ENCODE results near the gene DBET. TPM values are rescaled to one million over a fixed set of nuclear protein-coding genes. Genes with fewer than 3 reads are reported as not detected.
"Not testable (repeated sequence)": the region's sequence is repeated elsewhere in the genome, so short reads cannot be mapped to it uniquely, and the experiment has no call there.

Gene DBET
- total RNA-seq, 4 donors from 2014 or later, result not detected

DNA sequence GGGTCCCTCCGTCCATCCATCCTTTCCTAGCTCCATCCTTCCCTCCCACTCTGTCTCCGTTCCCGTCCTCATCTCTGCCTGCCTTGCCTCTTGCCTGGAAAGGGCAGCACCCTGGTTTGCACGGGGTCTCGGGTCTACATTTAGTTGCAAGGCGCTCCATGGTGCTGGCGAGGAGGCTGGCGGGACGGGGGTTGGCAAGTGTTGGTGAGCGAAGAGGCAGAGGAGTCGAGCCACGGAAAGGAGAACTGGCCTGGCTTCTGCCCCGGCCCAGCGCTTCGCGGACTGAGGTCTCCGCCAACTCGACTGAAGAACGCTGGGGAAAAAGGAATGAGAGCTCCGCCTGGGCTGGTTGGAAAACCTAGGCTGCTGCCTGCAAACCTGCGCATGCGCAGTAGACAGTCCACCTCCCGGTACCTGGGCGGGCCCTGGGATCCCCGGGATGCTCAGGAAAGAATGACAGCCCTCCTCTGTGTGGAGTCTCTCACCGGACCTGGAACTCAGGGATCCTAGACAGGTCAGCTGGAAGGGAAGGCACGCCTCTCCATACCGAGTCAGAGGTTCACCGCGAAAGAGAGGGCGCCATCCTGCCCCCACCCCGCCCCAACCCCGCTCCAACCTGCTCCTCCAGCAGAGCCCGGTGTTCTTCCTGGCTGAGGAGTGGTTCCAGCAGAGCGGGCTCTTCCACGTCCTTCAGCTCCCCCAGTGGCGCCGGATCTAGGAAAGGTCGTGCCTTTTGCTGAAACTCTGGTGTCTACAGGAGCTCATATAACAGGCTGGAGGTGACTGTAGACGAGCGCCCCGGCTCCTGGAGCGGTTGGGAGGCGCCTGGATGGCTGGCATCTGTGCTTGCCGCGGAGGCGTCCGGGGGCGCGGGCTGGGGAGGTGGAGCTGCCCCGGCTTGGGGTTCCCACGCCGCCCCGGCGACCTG lies 43.2 kb upstream of the DBET start:
- Histone ChIP-seq H3K27me3 (peaks cover 0 to 62% of the 10 kb centered on the region in 2 donors), H3K27ac (no peak overlapping the region), H3K4me1 (peaks cover 0 to 49% (median 6%) of the 10 kb centered on the region in 4 donors), H3K4me3 (peak overlapping the region in 1 of 4 donors; percentile 40), H3K36me3 (no peaks in the 10 kb centered on the region), H3K9me3 (no peaks in the 10 kb centered on the region)
- TF ChIP-seq POLR2A (IDR thresholded peaks at IDR 0.05), result no peak
- DNase-seq (ENCODE audit: low spot score in 2 of 2), result no peak
- 6% methylated on average over 37 to 43 of the region's 55 CpGs for WGBS, 2 donors

DNA sequence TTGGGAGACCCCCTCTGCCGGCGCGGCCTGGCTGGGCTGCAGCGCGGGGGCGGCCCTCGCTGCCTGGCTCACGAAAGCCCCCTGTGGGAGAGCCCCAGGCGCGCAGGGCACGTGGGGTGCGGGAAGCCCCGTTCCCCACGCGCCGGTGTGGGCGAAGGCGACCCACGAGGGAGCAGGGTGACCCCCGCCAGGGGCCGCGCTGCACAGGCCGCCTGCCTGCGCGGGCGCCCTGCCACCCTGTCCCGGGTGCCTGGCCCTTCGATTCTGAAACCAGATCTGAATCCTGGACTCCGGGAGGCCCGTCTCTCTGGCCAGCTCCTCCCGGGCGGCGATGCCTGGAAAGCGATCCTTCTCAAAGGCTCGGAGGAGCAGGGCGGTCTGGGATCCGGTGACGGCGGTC lies 42.3 kb upstream of the DBET start:
- not testable (repeated sequence) for H3K9me3 ChIP-seq; H3K27ac ChIP-seq; DNase-seq (ENCODE audit: low spot score in 2 of 2); H3K36me3 ChIP-seq
- peaks cover 0 to 47% (median 6%) of the 10 kb centered on the region in 4 donors for H3K4me1 ChIP-seq
- WGBS, 2 donors, result 42 to 54% methylated on average over 11 to 24 of the region's 39 CpGs
- peaks cover 0 to 53% of the 10 kb centered on the region in 2 donors for H3K27me3 ChIP-seq
- H3K4me3 ChIP-seq, result peak overlapping the region in 1 of 4 donors; percentile 40

DNA sequence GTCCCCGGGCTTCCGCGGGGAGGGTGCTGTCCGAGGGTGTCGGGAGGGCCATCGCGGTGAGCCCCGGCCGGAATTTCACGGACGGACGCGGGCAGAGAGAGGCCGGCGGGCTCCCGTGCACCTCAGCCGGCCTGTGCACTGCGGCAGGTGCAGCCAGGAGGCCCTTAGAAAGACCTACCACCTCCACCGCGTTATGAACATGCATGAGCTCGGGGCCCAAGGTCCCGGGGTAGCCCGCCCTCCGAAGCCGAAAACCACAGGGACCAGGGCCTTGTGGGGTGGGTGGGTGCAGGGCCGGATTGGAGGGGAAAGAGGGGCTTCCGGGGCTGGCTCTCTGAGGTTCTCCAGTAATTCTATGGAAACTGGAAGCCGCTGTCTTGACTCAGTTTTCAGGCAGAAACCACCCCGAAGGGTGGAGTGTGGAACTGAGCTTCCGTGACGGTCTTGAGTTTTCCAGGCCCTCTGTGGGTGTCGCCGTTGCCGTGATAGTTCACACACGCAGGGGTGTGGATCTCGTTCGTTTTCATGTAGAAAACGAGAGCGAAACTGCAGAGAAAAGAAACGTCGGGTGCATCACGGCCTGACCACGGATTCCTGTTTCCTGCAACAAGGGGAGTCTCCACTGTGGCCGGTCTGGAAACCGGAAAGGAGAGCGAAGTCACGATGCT lies 41.6 kb upstream of the DBET start:
- H3K36me3 ChIP-seq; DNase-seq (ENCODE audit: low spot score in 2 of 2); H3K9me3 ChIP-seq; H3K27ac ChIP-seq: not testable (repeated sequence)
- Histone ChIP-seq H3K4me1 (peaks cover 0 to 39% (median 6%) of the 10 kb centered on the region in 4 donors), H3K27me3 (peaks cover 0 to 45% of the 10 kb centered on the region in 2 donors), H3K4me3 (peak overlapping the region in 2 of 4 donors; percentile 5 to 44)
- 29 to 40% methylated on average over 24 to 33 of the region's 47 CpGs for WGBS, 2 donors

DNA sequence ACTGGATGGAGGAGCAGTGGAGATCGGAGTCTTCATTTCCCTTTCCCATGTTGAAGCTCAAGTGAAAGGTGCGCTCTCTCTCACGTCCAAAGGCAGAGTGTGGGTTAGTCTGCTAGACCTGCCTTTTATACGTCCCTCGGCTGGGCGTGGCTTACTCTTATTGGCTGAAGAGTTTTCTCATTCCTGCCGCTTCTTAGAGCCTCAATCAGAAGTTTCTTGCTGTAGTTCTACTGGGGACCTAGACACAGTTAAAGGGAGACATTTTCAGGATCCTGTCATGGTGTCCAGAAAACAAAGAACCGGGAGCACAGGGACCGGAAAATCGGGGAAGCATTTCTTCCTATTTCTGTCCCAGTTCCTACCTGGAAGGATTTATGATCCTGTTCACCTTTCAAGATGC lies 37.1 kb upstream of the DBET start, which contains the start of gene FRG2:
Gene FRG2, minus strand, starts transcription at position 101 of the 400 bp plus-strand sequence. Its CDS starts 52 bp downstream, at position 49.
- H3K27ac ChIP-seq; DNase-seq (ENCODE audit: low spot score in 2 of 2); H3K27me3 ChIP-seq; H3K9me3 ChIP-seq; H3K4me3 ChIP-seq; H3K4me1 ChIP-seq; H3K36me3 ChIP-seq: not testable (repeated sequence)
- no CpG with 5 or more reads among the region's 10 CpGs for WGBS, 2 donors

DNA sequence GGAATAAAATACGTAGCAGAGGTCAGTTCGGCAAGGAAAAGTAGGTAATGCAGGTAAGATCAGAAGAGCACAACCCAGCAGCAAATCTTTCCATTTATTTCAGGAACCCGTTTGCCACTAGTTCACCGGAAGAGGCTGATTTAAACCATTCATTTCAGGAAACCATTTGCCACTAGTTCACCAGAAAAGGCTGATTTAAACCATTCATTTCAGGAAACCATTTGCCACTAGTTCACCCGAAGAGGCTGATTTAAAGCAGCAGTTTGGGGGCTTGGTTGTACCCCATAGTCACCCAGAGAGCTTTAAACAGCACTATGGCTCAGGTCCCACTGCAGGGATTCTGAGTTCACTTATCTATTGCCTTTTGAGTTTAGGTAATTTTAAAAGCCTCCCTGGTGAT lies 33.0 kb upstream of the DBET start:
- DNase-seq (ENCODE audit: low spot score in 2 of 2); H3K4me3 ChIP-seq; H3K36me3 ChIP-seq; H3K27ac ChIP-seq; H3K9me3 ChIP-seq; H3K4me1 ChIP-seq: not testable (repeated sequence)
- peaks cover 0 to 23% of the 10 kb centered on the region in 2 donors for H3K27me3 ChIP-seq
- 51 to 57% methylated on average over 3 of the region's 5 CpGs for WGBS, 2 donors

DNA sequence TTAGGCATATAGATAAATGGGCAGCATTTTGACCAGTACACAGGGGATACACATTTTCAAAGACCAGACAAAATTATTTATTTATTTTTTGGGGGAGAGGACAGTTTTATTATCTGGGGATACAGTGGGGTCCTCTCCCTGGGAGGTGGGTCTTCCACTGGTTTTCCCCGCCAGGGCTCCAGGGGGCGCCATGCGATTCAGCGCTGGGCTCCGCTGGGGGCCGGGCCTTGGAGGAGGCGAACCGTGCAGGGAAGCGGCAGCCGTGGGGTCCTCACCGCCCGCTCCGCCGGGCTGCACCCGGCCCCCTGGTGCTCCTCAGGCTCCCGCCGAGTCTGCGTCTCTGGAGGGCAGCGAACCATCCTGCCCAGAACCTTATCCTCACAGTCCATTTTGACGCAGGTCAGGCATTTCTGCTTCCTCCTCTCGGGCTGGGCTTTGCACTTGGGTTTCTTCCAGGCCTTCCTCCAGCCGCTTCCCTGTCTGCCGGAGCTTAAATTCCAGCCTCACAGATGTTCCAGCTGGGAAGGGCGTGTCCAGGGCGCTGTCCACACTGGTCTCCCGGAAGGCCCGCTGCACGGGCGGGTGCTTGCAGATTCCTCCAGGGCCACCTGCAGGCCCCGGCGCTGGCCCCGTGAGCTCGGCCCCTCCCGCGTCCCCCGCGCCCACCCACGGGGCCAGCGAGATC lies 26.5 kb upstream of the DBET start:
- WGBS, 2 donors, result 4 to 17% methylated on average over 6 to 9 of the region's 39 CpGs

DNA sequence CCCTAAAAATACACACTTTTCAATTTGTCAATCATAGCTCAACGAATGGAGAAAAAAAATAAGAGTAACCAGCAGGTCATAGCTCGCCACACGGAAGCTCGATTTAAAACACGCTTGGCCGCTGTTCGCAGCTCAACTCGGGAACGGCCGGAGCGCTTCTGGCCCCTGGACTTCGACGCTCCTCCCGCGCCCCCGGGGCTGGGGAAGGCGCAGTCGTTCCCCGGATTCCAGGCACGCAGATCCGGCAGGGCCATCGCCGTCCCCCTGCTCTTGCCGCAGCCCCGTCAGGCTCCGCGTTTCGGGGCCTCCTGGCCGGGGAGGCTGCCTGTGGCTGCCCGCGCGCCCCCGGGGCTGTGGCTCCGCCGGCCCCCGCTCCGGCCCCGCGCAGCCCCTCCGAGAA lies 23.4 kb upstream of the DBET start:
- H3K27ac ChIP-seq; H3K4me3 ChIP-seq; H3K4me1 ChIP-seq; H3K9me3 ChIP-seq; H3K36me3 ChIP-seq; DNase-seq (ENCODE audit: low spot score in 2 of 2): not testable (repeated sequence)
- 18 to 28% methylated on average over 20 to 22 of the region's 40 CpGs for WGBS, 2 donors
- peaks cover 0 to 34% of the 10 kb centered on the region in 2 donors for H3K27me3 ChIP-seq

More for the DNA sequence above, 26.5 kb upstream of the DBET start:
- not testable (repeated sequence) for DNase-seq (ENCODE audit: low spot score in 2 of 2); H3K9me3 ChIP-seq; H3K36me3 ChIP-seq; H3K27ac ChIP-seq; H3K4me1 ChIP-seq; H3K4me3 ChIP-seq
- TF ChIP-seq, protein P1, sequence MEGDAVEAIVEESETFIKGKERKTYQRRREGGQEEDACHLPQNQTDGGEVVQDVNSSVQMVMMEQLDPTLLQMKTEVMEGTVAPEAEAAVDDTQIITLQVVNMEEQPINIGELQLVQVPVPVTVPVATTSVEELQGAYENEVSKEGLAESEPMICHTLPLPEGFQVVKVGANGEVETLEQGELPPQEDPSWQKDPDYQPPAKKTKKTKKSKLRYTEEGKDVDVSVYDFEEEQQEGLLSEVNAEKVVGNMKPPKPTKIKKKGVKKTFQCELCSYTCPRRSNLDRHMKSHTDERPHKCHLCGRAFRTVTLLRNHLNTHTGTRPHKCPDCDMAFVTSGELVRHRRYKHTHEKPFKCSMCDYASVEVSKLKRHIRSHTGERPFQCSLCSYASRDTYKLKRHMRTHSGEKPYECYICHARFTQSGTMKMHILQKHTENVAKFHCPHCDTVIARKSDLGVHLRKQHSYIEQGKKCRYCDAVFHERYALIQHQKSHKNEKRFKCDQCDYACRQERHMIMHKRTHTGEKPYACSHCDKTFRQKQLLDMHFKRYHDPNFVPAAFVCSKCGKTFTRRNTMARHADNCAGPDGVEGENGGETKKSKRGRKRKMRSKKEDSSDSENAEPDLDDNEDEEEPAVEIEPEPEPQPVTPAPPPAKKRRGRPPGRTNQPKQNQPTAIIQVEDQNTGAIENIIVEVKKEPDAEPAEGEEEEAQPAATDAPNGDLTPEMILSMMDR (IDR thresholded peaks at IDR 0.05), result peak in 1 of 5 experiments; percentile 10
- H3K27me3 ChIP-seq, result peaks cover 0 to 53% of the 10 kb centered on the region in 2 donors

DNA sequence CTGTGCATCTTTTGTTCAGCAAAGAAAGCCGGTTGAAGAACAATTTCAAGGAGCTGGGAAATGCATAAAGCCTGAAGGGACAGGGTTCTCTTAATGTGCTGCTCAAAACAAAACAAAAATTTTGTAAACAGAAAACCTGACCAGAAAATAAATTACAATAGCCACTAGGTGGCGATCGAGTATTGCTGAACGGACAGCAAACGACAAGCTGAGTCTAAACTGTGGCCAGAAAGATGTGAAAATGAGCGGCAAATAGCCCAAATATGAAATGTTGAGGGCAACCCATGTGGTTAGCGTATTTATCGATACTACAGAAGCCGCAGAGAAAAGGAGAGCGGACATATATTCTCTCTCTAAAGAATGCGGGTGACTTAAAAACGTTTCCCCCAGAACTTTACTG lies 16.7 kb upstream of the DBET start:
- H3K9me3 ChIP-seq; H3K36me3 ChIP-seq; H3K4me3 ChIP-seq; H3K27ac ChIP-seq; H3K4me1 ChIP-seq; DNase-seq (ENCODE audit: low spot score in 2 of 2); H3K27me3 ChIP-seq: not testable (repeated sequence)
- 0% methylated on average over 1 of the region's 12 CpGs for WGBS, 2 donors

DNA sequence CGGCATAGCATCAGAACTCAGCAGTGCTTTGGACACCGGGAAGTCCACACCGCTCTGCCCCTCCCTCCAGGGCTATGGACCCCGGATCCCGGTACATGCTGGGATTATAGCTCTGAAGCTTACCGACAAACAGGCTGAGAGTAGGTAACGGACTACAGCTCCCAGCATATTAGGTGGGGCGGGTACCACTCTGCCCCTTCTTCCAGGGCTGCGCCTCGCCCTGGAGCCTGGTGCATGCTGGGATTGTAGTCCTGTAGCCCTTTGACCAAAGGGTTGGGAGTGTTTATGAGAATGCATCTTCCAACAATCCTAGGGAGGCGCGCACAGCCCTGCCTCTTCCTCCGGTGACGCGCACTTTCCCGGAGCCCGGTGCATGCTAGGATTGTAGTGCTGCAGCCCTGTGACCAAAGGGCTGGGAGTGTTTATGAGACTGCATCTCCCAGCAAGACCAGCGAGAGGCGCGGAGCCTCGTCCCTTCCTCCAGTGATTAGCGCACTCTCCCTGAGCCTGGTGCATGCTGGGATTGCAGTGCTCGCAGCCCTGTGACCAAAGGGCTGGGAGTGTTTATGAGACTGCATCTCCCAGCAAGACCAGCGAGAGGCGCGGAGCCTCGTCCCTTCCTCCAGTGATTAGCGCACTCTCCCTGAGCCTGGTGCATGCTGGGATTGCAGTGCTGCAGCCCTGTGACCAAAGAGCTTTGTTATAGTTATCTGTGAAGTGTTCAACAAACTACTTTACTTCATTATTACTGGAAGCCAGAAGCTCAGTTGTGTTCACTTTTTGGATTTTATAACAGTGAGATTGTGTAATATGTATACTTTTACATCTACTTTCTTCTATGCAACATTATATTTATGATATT lies 14.7 kb upstream of the DBET start:
- not testable (repeated sequence) for H3K27ac ChIP-seq; H3K36me3 ChIP-seq; DNase-seq (ENCODE audit: low spot score in 2 of 2); H3K9me3 ChIP-seq; H3K27me3 ChIP-seq; H3K4me1 ChIP-seq; H3K4me3 ChIP-seq
- 43 to 80% methylated on average over 1 to 6 of the region's 28 CpGs for WGBS, 2 donors

DNA sequence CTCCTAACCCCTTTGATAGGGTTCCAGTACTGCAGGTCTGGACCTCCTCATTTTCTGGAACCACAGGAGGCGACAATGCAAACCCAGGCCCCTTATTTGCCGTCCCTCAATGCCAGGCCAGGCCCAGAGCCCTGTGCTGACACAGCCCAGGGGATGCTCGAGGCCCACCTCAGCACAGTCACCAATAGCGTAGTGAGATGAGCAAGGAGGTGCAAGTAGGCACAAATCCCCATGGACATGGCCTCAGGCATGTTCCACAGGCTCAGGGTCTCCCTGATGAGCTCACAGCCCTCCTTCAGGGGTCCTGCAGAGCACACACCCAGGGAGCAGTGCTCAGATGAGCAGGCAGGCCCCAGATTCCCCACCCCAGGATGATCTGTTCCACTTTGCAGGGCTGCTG lies 5.3 kb upstream of the DBET start:
- WGBS, 2 donors, result 67 to 72% methylated on average over 1 to 2 of the region's 4 CpGs
- not testable (repeated sequence) for H3K36me3 ChIP-seq; H3K4me3 ChIP-seq; H3K27me3 ChIP-seq; H3K4me1 ChIP-seq; DNase-seq (ENCODE audit: low spot score in 2 of 2); H3K9me3 ChIP-seq; H3K27ac ChIP-seq

DNA sequence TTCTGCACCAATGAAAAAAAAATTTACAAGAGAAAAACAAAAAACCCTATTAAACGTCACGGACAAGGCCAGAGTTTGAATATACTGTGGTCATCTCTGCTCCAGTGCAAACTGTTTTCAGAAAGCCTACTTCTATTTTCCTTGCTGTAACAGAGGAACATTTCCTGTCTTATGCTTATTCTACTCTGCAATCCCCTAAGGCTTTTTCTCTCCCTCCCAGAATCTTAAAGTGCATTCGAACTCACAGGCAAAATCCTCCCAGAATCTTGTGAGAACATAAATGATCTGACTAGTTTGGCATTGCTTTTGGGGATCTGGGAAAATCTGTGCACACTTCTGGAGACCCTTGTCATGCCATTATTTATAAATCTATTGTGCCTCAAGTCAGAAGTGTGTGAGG lies 503 bp downstream of the DBET start:
- not testable (repeated sequence) for H3K27me3 ChIP-seq; H3K4me1 ChIP-seq; H3K36me3 ChIP-seq; H3K4me3 ChIP-seq; H3K27ac ChIP-seq; DNase-seq (ENCODE audit: low spot score in 2 of 2); H3K9me3 ChIP-seq
- WGBS, 2 donors, result 13 to 22% methylated on average over 3 of the region's 3 CpGs

Measured in tibial nerve (tissue), 4 donors.